A549 (cell line): ENCODE measurements around the gene TMEM117. TPM values are rescaled to one million over a fixed set of nuclear protein-coding genes. Genes with fewer than 3 reads are reported as not detected.

Experiments used
- ATAC-seq, 2 experiments: fragments of 200-7000 bp in 1 of 2; fragments of >200 bp in 1 of 2; cut with Nextera tagmentation in 1 of 2; cut with Tn5 transposase in 1 of 2; 3 replicates each; pipeline versions ENCODE4 v1.8.0 to v1.9.1; 2018 to 2020; ENCODE audit warnings: mild to moderate bottlenecking in 1 of 2, moderate library complexity in 1 of 2
- CTCF ChIA-PET: fragments of 300-600 bp; sonication (Branson Sonifier 250); formaldehyde crosslinking; extraction: SDS; loops from one replicate; lab custom pipeline; 2021; ENCODE audit warnings: antibody characterized with exemption, inconsistent platforms; lab: Yijun Ruan, JAX
- POLR2A ChIA-PET: fragments of 350-600 bp; formaldehyde crosslinking; extraction: SDS; loops from one replicate; lab custom pipeline; 2021; ENCODE audit warnings: antibody characterized with exemption, inconsistent platforms; lab: Yijun Ruan, JAX
- DNase-seq, 2 experiments: peaks; one replicate each; pipeline versions ENCODE4 v3.0.0 to v3.0.0-alpha.2; 2011 to 2016; ENCODE audit warnings: low read depth in 1 of 2, low spot score in 1 of 2
- FAIRE-seq: peaks from 2 replicates; lab custom pipeline; 2011; peaks lifted over from hg19 to GRCh38; lab: Jason Lieb, UNC
- H3K27ac ChIP-seq, 2 experiments: fragments of >200 bp; sonication (Bioruptor Twin); formaldehyde crosslinking; 3 replicates each; pipeline ENCODE4 v1.5.1; 2016 to 2017
- H3K4me1 ChIP-seq: fragments of >200 bp; sonication (Bioruptor Twin); formaldehyde crosslinking; 3 replicates; pipeline ENCODE4 v1.6.1; 2016
- H3K4me2 ChIP-seq: fragments of >200 bp; sonication (Bioruptor Twin); formaldehyde crosslinking; 3 replicates; pipeline ENCODE4 v1.6.1; 2016
- H3K4me3 ChIP-seq: fragments of >200 bp; sonication (Bioruptor Twin); formaldehyde crosslinking; 3 replicates; pipeline ENCODE4 v1.5.1; 2016
- H3K9me3 ChIP-seq: fragments of >200 bp; sonication (Bioruptor Twin); formaldehyde crosslinking; 3 replicates; pipeline ENCODE4 v1.6.1; 2016
- CHD4 ChIP-seq: fragments of 200-600 bp; sonication (generic); IDR thresholded peaks from 2 replicates; pipeline ENCODE4 v1.6.1; 2016; ENCODE audit warnings: antibody characterized with exemption, mild to moderate bottlenecking, borderline replicate concordance
- E2F6 ChIP-seq: IDR thresholded peaks from 2 replicates; pipeline ENCODE4 v1.6.1; 2012; ENCODE audit warnings: low read depth, borderline replicate concordance
- EHMT2 ChIP-seq: fragments of 200-600 bp; sonication (generic); IDR thresholded peaks from 2 replicates; pipeline ENCODE4 v1.6.1; 2016; ENCODE audit warnings: antibody characterized with exemption, low read depth, mild to moderate bottlenecking, moderate library complexity
- HEYL ChIP-seq: fragments of 250-450 bp; sonication (Bioruptor Pico); IDR thresholded peaks from 2 replicates; pipeline ENCODE4 v1.8.0; 2021; ENCODE audit warnings: mild to moderate bottlenecking, moderate library complexity
- HOXB5 ChIP-seq: fragments of 250-450 bp; sonication (Bioruptor Pico); IDR thresholded peaks from 2 replicates; pipeline ENCODE4 v1.5.0; 2020; ENCODE audit warnings: mild to moderate bottlenecking, moderate library complexity
- JUN ChIP-seq, 2 experiments: fragments of >200 bp; sonication (Bioruptor Twin); formaldehyde crosslinking; IDR thresholded peaks; 2 replicates in 1 of 2; 3 replicates in 1 of 2; pipeline ENCODE4 v1.6.1; 2016 to 2017
- KDM1A ChIP-seq: fragments of 200-600 bp; sonication (generic); IDR thresholded peaks from 2 replicates; pipeline ENCODE4 v1.6.1; 2016; ENCODE audit warnings: low read depth, mild to moderate bottlenecking
- MAFK ChIP-seq: fragments of 450-650 bp; IDR thresholded peaks from 2 replicates; pipeline ENCODE4 v1.6.1; 2014; ENCODE audit not compliant: partially characterized antibody
- MYC ChIP-seq: IDR thresholded peaks from 2 replicates; pipeline ENCODE4 v1.6.1; 2012; ENCODE audit warnings: mild to moderate bottlenecking, inconsistent platforms, low read length, improper control_type of control experiment, borderline replicate concordance
- NR3C1 ChIP-seq: fragments of >200 bp; sonication (Bioruptor Twin); formaldehyde crosslinking; IDR thresholded peaks from 3 replicates; pipeline ENCODE4 v1.6.1; 2017
- RAD21 ChIP-seq, 2 experiments: fragments of >200 bp in 1 of 2; sonication (Bioruptor Twin) in 1 of 2; formaldehyde crosslinking in 1 of 2; IDR thresholded peaks in 1 of 2; conservative IDR thresholded peaks in 1 of 2; 2 replicates in 1 of 2; 3 replicates in 1 of 2; pipeline ENCODE4 v1.6.1; 2012 to 2018; ENCODE audit warnings: inconsistent platforms in 1 of 2
- RCOR1 ChIP-seq: fragments of 150-350 bp; IDR thresholded peaks from 2 replicates; pipeline ENCODE4 v1.6.1; 2014; ENCODE audit warnings: antibody characterized with exemption, low read length, low read depth
- REST ChIP-seq: fragments of 200-600 bp; sonication (generic); IDR thresholded peaks from 2 replicates; pipeline ENCODE4 v1.6.1; 2016; ENCODE audit warnings: antibody characterized with exemption, mild to moderate bottlenecking, moderate library complexity
- SMC3 ChIP-seq: fragments of >200 bp; sonication (Bioruptor Twin); formaldehyde crosslinking; IDR thresholded peaks from 3 replicates; pipeline ENCODE4 v1.6.1; 2018; ENCODE audit warnings: inconsistent platforms
- ZFP36 ChIP-seq: fragments of 450-650 bp; IDR thresholded peaks from 2 replicates; pipeline ENCODE4 v1.6.1; 2014; ENCODE audit warnings: borderline replicate concordance; ENCODE audit not compliant: partially characterized antibody
- WGBS: methylation state at CpG from one replicate; pipeline ENCODE4 v1.1.6; 2017; ENCODE audit errors: missing lambda C conversion rate; 5-methylcytosine and 5-hydroxymethylcytosine counted together
- polyA plus RNA-seq, 4 experiments: library from polyadenylated mRNA; depleted of rRNA in 3 of 4; stranded (reverse); fragments of >200 nt; fragmentation: RNase III in 1 of 4; extraction: RNeasy Plus Mini Kit Qiagen cat#74134 plus additional on column Dnase treatment in 1 of 4; gene quantifications; 2 replicates in 3 of 4; 3 replicates in 1 of 4; pipeline ENCODE4 v1.2.3, GENCODE V29; 2011 to 2017
- TF ChIP-seq, protein P1 (sequence below): fragments of >200 bp; sonication (Bioruptor Twin); formaldehyde crosslinking; IDR thresholded peaks from 3 replicates; pipeline ENCODE4 v1.5.1; 2016

Gene TMEM117
- polyA plus RNA-seq, 2 of the 4 experiments (the other 2 are of a cell fraction): 2.1 to 4.6 TPM

- Histone ChIP-seq H3K4me1 (no peaks in the 10 kb centered on the region), H3K9me3 (no peaks in the 10 kb centered on the region), H3K27ac (no peak overlapping the region), H3K4me3 (no peak overlapping the region), H3K4me2 (no peak overlapping the region)
- TF ChIP-seq, protein P1, sequence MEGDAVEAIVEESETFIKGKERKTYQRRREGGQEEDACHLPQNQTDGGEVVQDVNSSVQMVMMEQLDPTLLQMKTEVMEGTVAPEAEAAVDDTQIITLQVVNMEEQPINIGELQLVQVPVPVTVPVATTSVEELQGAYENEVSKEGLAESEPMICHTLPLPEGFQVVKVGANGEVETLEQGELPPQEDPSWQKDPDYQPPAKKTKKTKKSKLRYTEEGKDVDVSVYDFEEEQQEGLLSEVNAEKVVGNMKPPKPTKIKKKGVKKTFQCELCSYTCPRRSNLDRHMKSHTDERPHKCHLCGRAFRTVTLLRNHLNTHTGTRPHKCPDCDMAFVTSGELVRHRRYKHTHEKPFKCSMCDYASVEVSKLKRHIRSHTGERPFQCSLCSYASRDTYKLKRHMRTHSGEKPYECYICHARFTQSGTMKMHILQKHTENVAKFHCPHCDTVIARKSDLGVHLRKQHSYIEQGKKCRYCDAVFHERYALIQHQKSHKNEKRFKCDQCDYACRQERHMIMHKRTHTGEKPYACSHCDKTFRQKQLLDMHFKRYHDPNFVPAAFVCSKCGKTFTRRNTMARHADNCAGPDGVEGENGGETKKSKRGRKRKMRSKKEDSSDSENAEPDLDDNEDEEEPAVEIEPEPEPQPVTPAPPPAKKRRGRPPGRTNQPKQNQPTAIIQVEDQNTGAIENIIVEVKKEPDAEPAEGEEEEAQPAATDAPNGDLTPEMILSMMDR: no peak
- TF ChIP-seq MAFK: no peak
- TF ChIP-seq HOXB5 (CRISPR knock-in tag): no peak
- no peak for TF ChIP-seq JUN (IDR thresholded peaks at IDR 0.05)
- no peak for TF ChIP-seq RAD21 (conservative IDR thresholded peaks at IDR 0.05 in 1 of 2, IDR thresholded peaks at IDR 0.05 in 1 of 2)
- WGBS: 74% methylated on average over 6 of the region's 6 CpGs
- DNase-seq: no peak
- POLR2A ChIA-PET: no interaction called here
- CTCF ChIA-PET: no interaction called here
- FAIRE-seq: no peak
- ATAC-seq: no peak
Observed at GRCh38 chr12:43951286-43951685, 115.4 kb downstream of the TMEM117 start.

DNA sequence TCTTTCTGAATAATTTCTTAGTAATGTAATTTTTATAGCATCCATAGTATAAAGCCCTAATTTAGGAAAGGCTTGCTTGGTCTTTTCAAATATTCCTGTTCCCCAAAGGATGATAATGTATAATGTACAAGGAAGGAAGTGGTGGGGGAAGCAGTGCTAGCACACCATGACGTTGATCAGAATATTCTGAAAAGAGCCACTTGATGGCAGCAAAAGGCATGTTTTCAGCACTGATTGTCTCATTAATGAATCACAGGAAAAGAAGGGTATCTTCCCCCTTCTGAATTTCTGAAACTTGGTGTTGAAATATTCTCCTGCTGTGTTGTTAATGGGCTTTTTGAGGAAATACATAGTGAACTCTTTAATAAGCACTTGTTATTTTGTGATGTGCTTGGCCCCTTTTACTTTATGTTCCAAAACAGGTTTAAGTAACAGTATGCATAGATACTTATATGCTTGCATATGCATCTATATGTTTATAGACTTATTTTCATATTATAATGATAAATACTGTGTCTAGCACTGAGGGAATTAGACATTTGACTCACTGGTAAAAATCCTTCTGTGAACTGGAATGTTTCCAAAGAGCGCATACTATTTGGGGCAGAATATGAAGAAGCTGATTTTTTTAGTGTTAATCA lies 122.0 kb downstream of the TMEM117 start:
- ChIA-PET CTCF (interaction anchor here (0.7 to 1.2 kb wide), 2 partner anchors 972 to 973 kb away, joined by 3 to 6 read pairs; no protein-coding TSS in a partner anchor), POLR2A (no interaction called here)
- Histone ChIP-seq H3K4me1 (no peaks in the 10 kb centered on the region), H3K9me3 (no peaks in the 10 kb centered on the region), H3K27ac (no peak overlapping the region), H3K4me2 (no peak overlapping the region), H3K4me3 (no peak overlapping the region)
- ATAC-seq: peak; percentile 88 to 93
- FAIRE-seq: peak; percentile 43
- DNase-seq: peak; percentile 21 to 48
- no peak for TF ChIP-seq HEYL (CRISPR knock-in tag)
- TF ChIP-seq RAD21 (conservative IDR thresholded peaks at IDR 0.05 in 1 of 2, IDR thresholded peaks at IDR 0.05 in 1 of 2): peak; percentile 69 to 72
- peak; percentile 49; the same call in 2 of the 3 replicates for TF ChIP-seq SMC3
- TF ChIP-seq, protein P1: peak; percentile 59
- TF ChIP-seq MAFK: no peak
- WGBS: 47% methylated on average over 2 of the region's 2 CpGs

- ChIA-PET POLR2A (no interaction called here), CTCF (no interaction called here)
- H3K4me3 ChIP-seq: no peak overlapping the region
- no peak for ATAC-seq
- TF ChIP-seq ZFP36: no peak
- no peak for TF ChIP-seq RCOR1
- TF ChIP-seq MYC: no peak
- TF ChIP-seq KDM1A: no peak
- no peak for TF ChIP-seq EHMT2
- TF ChIP-seq RAD21 (conservative IDR thresholded peaks at IDR 0.05 in 1 of 2, IDR thresholded peaks at IDR 0.05 in 1 of 2): no peak
- TF ChIP-seq, all 56 proteins: peak for 0
- DNase-seq: no peak
- no peak overlapping the region for H3K27ac ChIP-seq
- no peaks in the 10 kb centered on the region for H3K4me1 ChIP-seq
- FAIRE-seq: no peak
- H3K9me3 ChIP-seq: no peaks in the 10 kb centered on the region
- WGBS: 79% methylated on average over 2 of the region's 2 CpGs
- H3K4me2 ChIP-seq: no peak overlapping the region
Observed at GRCh38 chr12:43964033-43964432, 128.2 kb downstream of the TMEM117 start.

DNA sequence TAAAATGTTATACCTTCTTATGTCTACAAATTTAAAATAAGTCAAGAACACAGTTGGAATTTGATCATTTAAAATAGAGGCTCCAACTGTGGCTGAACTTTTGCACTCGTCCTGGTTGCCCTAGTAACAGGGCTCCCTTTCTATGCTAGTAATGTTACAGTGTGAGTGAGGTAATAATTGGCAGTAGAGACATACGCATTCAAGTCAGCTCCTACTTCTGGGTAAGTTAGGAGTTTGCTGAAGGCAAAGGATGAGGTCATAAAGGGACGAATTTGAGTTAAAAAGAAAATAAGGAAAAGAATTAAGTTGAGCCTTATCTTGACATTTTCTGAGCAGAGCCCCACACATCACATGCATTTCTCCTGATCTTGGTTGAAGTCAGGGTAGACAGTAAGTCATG lies 129.1 kb downstream of the TMEM117 start:
- FAIRE-seq (no peak), DNase-seq (peak in 1 of 2 experiments; percentile 4), ATAC-seq (no peak)
- Histone ChIP-seq H3K4me3 (no peak overlapping the region), H3K4me2 (no peak overlapping the region), H3K4me1 (peaks cover 5% of the 10 kb centered on the region; the same call in 2 of the 3 replicates), H3K9me3 (no peaks in the 10 kb centered on the region), H3K27ac (no peak overlapping the region)
- 33% methylated on average over 3 of the region's 3 CpGs for WGBS
- ChIA-PET CTCF (no interaction called here), POLR2A (no interaction called here)
- TF ChIP-seq REST (no peak), RAD21 (conservative IDR thresholded peaks at IDR 0.05 in 1 of 2, IDR thresholded peaks at IDR 0.05 in 1 of 2) (no peak), E2F6 (no peak), KDM1A (no peak), NR3C1 (no peak), CHD4 (no peak), ZFP36 (no peak), SMC3 (no peak)
- TF ChIP-seq, all 56 proteins: peak for 0
